ENCODE measurements around the gene RAB1A. TPM values are rescaled to one million over a fixed set of nuclear protein-coding genes. Genes with fewer than 3 reads are reported as not detected.
"Not testable (repeated sequence)": the region's sequence is repeated elsewhere in the genome, so short reads cannot be mapped to it uniquely, and the experiment has no call there.

The RAB1A gene
- total RNA-seq (140 TPM), polyA plus RNA-seq (130 TPM)

GRCh38 chr2:65129826-65130663 is at the start of gene RAB1A:
Gene RAB1A (minus strand): TSS chr2:65130106. CDS start chr2:65129915, 191 bp downstream.
- WGBS = under 1% methylated on average over 76 of the region's 76 CpGs
- H3K4me1 ChIP-seq (ENCODE audit: insufficient read depth) = peaks cover 1% of the 10 kb centered on the region

GRCh38 chr2:65177751-65178442 is 48.0 kb upstream of the RAB1A start:
- DNase-seq (ENCODE audit: extremely low spot score) = no peak
- 74% methylated on average over 8 of the region's 8 CpGs for WGBS

More at GRCh38 chr2:65129826-65130663, at the start of gene RAB1A:
- Histone ChIP-seq H3K27ac (ENCODE audit: low read depth) (peak within 1 kb of the TSS; percentile 98), H3K4me3 (ENCODE audit: low read depth, low read length) (peak within 1 kb of the TSS; percentile 89), H3K36me3 (ENCODE audit: insufficient read depth) (no peaks in the 10 kb centered on the region)
- peak; percentile 98 for DNase-seq (ENCODE audit: extremely low spot score)

GRCh38 chr2:65175894-65176530 is 46.1 kb upstream of the RAB1A start:
- Histone ChIP-seq H3K36me3 (ENCODE audit: insufficient read depth) (no peaks in the 10 kb centered on the region), H3K4me3 (ENCODE audit: low read depth, low read length) (no peak overlapping the region), H3K27ac (ENCODE audit: low read depth) (no peak overlapping the region), H3K4me1 (ENCODE audit: insufficient read depth) (no peaks in the 10 kb centered on the region)
- no peak for DNase-seq (ENCODE audit: extremely low spot score)
- WGBS = 87% methylated on average over 23 of the region's 23 CpGs

More at GRCh38 chr2:65177751-65178442, 48.0 kb upstream of the RAB1A start:
- Histone ChIP-seq H3K4me3 (ENCODE audit: low read depth, low read length) (no peak overlapping the region), H3K36me3 (ENCODE audit: insufficient read depth) (no peaks in the 10 kb centered on the region), H3K27ac (ENCODE audit: low read depth) (no peak overlapping the region), H3K4me1 (ENCODE audit: insufficient read depth) (no peaks in the 10 kb centered on the region)

- not testable (repeated sequence) for H3K4me3 ChIP-seq (ENCODE audit: low read depth, low read length); H3K36me3 ChIP-seq (ENCODE audit: insufficient read depth); DNase-seq (ENCODE audit: extremely low spot score); H3K27ac ChIP-seq (ENCODE audit: low read depth); H3K4me1 ChIP-seq (ENCODE audit: insufficient read depth)
- 96% methylated on average over 3 of the region's 3 CpGs for WGBS
Measured at GRCh38 chr2:65174031-65174430, 44.1 kb upstream of the RAB1A start.

GRCh38 chr2:65172994-65173790 is 43.3 kb upstream of the RAB1A start:
- H3K36me3 ChIP-seq (ENCODE audit: insufficient read depth) = no peaks in the 10 kb centered on the region
- DNase-seq (ENCODE audit: extremely low spot score) = no peak
- no peaks in the 10 kb centered on the region for H3K4me1 ChIP-seq (ENCODE audit: insufficient read depth)
- 93% methylated on average over 12 of the region's 12 CpGs for WGBS
- no peak overlapping the region for H3K27ac ChIP-seq (ENCODE audit: low read depth)
- H3K4me3 ChIP-seq (ENCODE audit: low read depth, low read length) = no peak overlapping the region

GRCh38 chr2:65170611-65171477 is 40.9 kb upstream of the RAB1A start:
- not testable (repeated sequence) for DNase-seq (ENCODE audit: extremely low spot score); H3K4me3 ChIP-seq (ENCODE audit: low read depth, low read length); H3K36me3 ChIP-seq (ENCODE audit: insufficient read depth); H3K4me1 ChIP-seq (ENCODE audit: insufficient read depth); H3K27ac ChIP-seq (ENCODE audit: low read depth)
- WGBS = 83% methylated on average over 14 of the region's 14 CpGs

- Histone ChIP-seq H3K27ac (ENCODE audit: low read depth) (no peak overlapping the region), H3K4me1 (ENCODE audit: insufficient read depth) (no peaks in the 10 kb centered on the region), H3K4me3 (ENCODE audit: low read depth, low read length) (no peak overlapping the region), H3K36me3 (ENCODE audit: insufficient read depth) (no peaks in the 10 kb centered on the region)
- DNase-seq (ENCODE audit: extremely low spot score) = no peak
- 82% methylated on average over 4 of the region's 4 CpGs for WGBS
Measured at GRCh38 chr2:65169760-65170136, 39.8 kb upstream of the RAB1A start.

- H3K27ac ChIP-seq (ENCODE audit: low read depth) = no peak overlapping the region
- no peaks in the 10 kb centered on the region for H3K4me1 ChIP-seq (ENCODE audit: insufficient read depth)
- 77% methylated on average over 7 of the region's 7 CpGs for WGBS
- no peaks in the 10 kb centered on the region for H3K36me3 ChIP-seq (ENCODE audit: insufficient read depth)
- no peak overlapping the region for H3K4me3 ChIP-seq (ENCODE audit: low read depth, low read length)
- no peak for DNase-seq (ENCODE audit: extremely low spot score)
Measured at GRCh38 chr2:65165558-65165957, 35.7 kb upstream of the RAB1A start.

GRCh38 chr2:65164426-65164891 is 34.6 kb upstream of the RAB1A start:
- Histone ChIP-seq H3K4me3 (ENCODE audit: low read depth, low read length) (no peak overlapping the region), H3K4me1 (ENCODE audit: insufficient read depth) (no peaks in the 10 kb centered on the region), H3K27ac (ENCODE audit: low read depth) (no peak overlapping the region), H3K36me3 (ENCODE audit: insufficient read depth) (no peaks in the 10 kb centered on the region)
- WGBS = 54% methylated on average over 2 of the region's 2 CpGs
- no peak for DNase-seq (ENCODE audit: extremely low spot score)

GRCh38 chr2:65161551-65162100 is 31.7 kb upstream of the RAB1A start:
- no peaks in the 10 kb centered on the region for H3K36me3 ChIP-seq (ENCODE audit: insufficient read depth)
- DNase-seq (ENCODE audit: extremely low spot score) = no peak
- H3K27ac ChIP-seq (ENCODE audit: low read depth) = no peak overlapping the region
- 74% methylated on average over 9 of the region's 9 CpGs for WGBS
- no peak overlapping the region for H3K4me3 ChIP-seq (ENCODE audit: low read depth, low read length)
- H3K4me1 ChIP-seq (ENCODE audit: insufficient read depth) = no peaks in the 10 kb centered on the region

- Histone ChIP-seq H3K36me3 (ENCODE audit: insufficient read depth) (no peaks in the 10 kb centered on the region), H3K4me1 (ENCODE audit: insufficient read depth) (no peaks in the 10 kb centered on the region), H3K27ac (ENCODE audit: low read depth) (no peak overlapping the region), H3K4me3 (ENCODE audit: low read depth, low read length) (no peak overlapping the region)
- no peak for DNase-seq (ENCODE audit: extremely low spot score)
- 67% methylated on average over 2 of the region's 2 CpGs for WGBS
Measured at GRCh38 chr2:65159906-65160305, 30.0 kb upstream of the RAB1A start.

- no peaks in the 10 kb centered on the region for H3K36me3 ChIP-seq (ENCODE audit: insufficient read depth)
- H3K4me1 ChIP-seq (ENCODE audit: insufficient read depth) = no peaks in the 10 kb centered on the region
- WGBS = 87% methylated on average over 6 of the region's 6 CpGs
- no peak overlapping the region for H3K27ac ChIP-seq (ENCODE audit: low read depth)
- DNase-seq (ENCODE audit: extremely low spot score) = no peak
- no peak overlapping the region for H3K4me3 ChIP-seq (ENCODE audit: low read depth, low read length)
Measured at GRCh38 chr2:65159261-65159660, 29.4 kb upstream of the RAB1A start.

All from urinary bladder (tissue), 4 donors.